ENCODE results near the gene PRDM1. TPM values are rescaled to one million over a fixed set of nuclear protein-coding genes. Genes with fewer than 3 reads are reported as not detected.

PRDM1 gene
- total RNA-seq, 4 donors from 2014 or later, result 6.4 to 57.8 (median 14.9) TPM

DNA sequence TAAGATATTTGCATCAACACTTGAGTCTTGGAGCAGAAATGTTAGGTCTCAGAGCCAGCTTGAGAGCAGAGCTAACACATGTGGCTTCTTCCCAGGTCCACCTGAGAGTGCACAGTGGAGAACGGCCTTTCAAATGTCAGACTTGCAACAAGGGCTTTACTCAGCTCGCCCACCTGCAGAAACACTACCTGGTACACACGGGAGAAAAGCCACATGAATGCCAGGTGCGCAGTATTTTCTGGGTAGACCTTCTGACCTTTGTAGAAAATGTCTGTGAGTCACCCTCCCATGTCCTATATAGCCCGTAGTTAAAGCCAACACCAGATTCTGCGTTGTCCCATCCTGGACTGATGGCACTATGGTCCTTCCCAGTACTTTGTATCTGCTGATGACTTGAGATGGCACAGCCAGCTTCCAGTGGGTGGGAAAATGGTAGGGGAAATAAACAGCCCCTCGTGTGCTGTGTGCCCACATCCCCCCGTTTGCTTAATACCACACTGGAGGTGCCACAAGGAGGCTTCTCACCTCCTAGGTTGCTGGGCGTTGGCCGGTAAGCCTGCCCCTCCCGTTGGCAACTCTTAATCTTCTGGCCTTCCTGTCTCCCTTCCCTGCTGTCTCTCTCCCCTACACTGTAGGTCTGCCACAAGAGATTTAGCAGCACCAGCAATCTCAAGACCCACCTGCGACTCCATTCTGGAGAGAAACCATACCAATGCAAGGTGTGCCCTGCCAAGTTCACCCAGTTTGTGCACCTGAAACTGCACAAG, 20.3 kb downstream of the PRDM1 start:
- H3K27ac ChIP-seq, result peak overlapping the region in 1 of 4 donors; percentile 4
- H3K27me3 ChIP-seq, result no peaks in the 10 kb centered on the region
- H3K4me3 ChIP-seq, result no peak overlapping the region
- H3K36me3 ChIP-seq, result peaks cover 0 to 32% (median 0%) of the 10 kb centered on the region in 3 donors
- DNase-seq, result no peak
- TF ChIP-seq, protein P1, sequence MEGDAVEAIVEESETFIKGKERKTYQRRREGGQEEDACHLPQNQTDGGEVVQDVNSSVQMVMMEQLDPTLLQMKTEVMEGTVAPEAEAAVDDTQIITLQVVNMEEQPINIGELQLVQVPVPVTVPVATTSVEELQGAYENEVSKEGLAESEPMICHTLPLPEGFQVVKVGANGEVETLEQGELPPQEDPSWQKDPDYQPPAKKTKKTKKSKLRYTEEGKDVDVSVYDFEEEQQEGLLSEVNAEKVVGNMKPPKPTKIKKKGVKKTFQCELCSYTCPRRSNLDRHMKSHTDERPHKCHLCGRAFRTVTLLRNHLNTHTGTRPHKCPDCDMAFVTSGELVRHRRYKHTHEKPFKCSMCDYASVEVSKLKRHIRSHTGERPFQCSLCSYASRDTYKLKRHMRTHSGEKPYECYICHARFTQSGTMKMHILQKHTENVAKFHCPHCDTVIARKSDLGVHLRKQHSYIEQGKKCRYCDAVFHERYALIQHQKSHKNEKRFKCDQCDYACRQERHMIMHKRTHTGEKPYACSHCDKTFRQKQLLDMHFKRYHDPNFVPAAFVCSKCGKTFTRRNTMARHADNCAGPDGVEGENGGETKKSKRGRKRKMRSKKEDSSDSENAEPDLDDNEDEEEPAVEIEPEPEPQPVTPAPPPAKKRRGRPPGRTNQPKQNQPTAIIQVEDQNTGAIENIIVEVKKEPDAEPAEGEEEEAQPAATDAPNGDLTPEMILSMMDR (IDR thresholded peaks at IDR 0.05), result no peak
- no peak for TF ChIP-seq POLR2A (IDR thresholded peaks at IDR 0.05)
- peaks cover 0 to 6% (median 0%) of the 10 kb centered on the region in 4 donors for H3K4me1 ChIP-seq
- no peaks in the 10 kb centered on the region for H3K9me3 ChIP-seq

DNA sequence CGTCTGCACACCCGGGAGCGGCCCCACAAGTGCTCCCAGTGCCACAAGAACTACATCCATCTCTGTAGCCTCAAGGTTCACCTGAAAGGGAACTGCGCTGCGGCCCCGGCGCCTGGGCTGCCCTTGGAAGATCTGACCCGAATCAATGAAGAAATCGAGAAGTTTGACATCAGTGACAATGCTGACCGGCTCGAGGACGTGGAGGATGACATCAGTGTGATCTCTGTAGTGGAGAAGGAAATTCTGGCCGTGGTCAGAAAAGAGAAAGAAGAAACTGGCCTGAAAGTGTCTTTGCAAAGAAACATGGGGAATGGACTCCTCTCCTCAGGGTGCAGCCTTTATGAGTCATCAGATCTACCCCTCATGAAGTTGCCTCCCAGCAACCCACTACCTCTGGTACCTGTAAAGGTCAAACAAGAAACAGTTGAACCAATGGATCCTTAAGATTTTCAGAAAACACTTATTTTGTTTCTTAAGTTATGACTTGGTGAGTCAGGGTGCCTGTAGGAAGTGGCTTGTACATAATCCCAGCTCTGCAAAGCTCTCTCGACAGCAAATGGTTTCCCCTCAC, 21.0 kb downstream of the PRDM1 start:
- TF ChIP-seq POLR2A (IDR thresholded peaks at IDR 0.05), result no peak
- TF ChIP-seq, protein P1 (IDR thresholded peaks at IDR 0.05), result no peak
- DNase-seq, result no peak
- peaks cover 0 to 32% (median 0%) of the 10 kb centered on the region in 3 donors for H3K36me3 ChIP-seq

DNA sequence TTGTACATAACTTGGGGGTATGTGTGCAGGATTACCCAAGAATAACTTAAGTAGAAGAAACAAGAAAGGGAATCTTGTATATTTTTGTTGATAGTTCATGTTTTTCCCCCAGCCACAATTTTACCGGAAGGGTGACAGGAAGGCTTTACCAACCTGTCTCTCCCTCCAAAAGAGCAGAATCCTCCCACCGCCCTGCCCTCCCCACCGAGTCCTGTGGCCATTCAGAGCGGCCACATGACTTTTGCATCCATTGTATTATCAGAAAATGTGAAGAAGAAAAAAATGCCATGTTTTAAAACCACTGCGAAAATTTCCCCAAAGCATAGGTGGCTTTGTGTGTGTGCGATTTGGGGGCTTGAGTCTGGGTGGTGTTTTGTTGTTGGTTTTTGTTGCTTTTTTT, 22.0 kb downstream of the PRDM1 start:
- TF ChIP-seq, protein P1 (IDR thresholded peaks at IDR 0.05), result no peak
- no peak for TF ChIP-seq POLR2A (IDR thresholded peaks at IDR 0.05)
- Histone ChIP-seq H3K9me3 (no peaks in the 10 kb centered on the region), H3K36me3 (peaks cover 0 to 32% (median 0%) of the 10 kb centered on the region in 3 donors), H3K27me3 (no peaks in the 10 kb centered on the region), H3K4me3 (no peak overlapping the region), H3K4me1 (peaks cover 0 to 4% (median 2%) of the 10 kb centered on the region in 4 donors), H3K27ac (no peak overlapping the region)
- DNase-seq, result no peak

More for the DNA sequence above, 21.0 kb downstream of the PRDM1 start:
- Histone ChIP-seq H3K4me1 (peaks cover 0 to 6% (median under 1%) of the 10 kb centered on the region in 4 donors), H3K27me3 (no peaks in the 10 kb centered on the region), H3K9me3 (no peaks in the 10 kb centered on the region), H3K4me3 (no peak overlapping the region), H3K27ac (no peak overlapping the region)

DNA sequence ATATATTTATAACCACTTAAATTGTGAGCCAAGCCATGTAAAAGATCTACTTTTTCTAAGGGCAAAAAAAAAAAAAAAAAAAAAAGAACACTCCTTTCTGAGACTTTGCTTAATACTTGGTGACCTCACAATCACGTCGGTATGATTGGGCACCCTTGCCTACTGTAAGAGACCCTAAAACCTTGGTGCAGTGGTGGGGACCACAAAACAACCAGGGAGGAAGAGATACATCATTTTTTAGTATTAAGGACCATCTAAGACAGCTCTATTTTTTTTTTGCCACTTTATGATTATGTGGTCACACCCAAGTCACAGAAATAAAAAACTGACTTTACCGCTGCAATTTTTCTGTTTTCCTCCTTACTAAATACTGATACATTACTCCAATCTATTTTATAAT, 22.9 kb downstream of the PRDM1 start:
- no peak overlapping the region for H3K27ac ChIP-seq
- TF ChIP-seq POLR2A (IDR thresholded peaks at IDR 0.05), result no peak
- TF ChIP-seq, protein P1 (IDR thresholded peaks at IDR 0.05), result no peak
- DNase-seq, result no peak
- H3K9me3 ChIP-seq, result no peaks in the 10 kb centered on the region
- H3K27me3 ChIP-seq, result no peaks in the 10 kb centered on the region
- H3K4me3 ChIP-seq, result no peak overlapping the region
- peaks cover 0 to 3% (median 0%) of the 10 kb centered on the region in 4 donors for H3K4me1 ChIP-seq
- H3K36me3 ChIP-seq, result peaks cover 0 to 32% (median 0%) of the 10 kb centered on the region in 3 donors

DNA sequence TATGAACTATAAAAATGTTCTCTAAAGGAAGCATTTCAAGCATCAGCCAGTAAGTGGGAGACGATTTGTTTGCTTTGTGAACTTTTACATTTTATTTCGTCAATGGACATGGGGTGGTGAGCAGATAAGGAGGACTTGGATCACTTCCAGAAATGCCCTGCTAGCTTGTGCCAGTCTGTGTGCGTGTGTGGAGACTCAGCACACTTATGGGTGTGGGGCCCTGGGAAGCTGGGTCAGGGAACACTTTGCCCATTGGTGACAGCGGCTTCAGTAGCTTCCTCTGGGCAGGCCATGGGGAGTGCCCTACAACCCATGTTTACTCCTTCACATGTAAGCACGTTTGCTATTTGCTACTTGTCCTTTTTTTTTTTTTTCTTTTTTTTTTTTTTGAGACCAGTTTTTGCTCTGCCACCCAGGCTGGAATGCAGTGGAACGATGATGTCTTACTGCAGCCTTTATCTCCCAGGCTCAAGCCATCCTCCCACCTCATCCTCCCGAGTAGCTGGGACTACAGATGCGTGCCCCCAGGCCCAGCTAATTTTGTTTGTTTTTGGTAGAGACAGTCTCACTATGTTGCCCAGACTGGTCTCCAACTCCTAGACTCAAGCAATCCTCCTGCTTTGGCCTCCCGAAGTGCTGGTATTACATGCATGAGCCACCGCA, 24.2 kb downstream of the PRDM1 start:
- H3K4me1 ChIP-seq, result peaks cover 0 to 6% (median 1%) of the 10 kb centered on the region in 4 donors
- no peak for DNase-seq
- H3K27me3 ChIP-seq, result no peaks in the 10 kb centered on the region
- H3K27ac ChIP-seq, result no peak overlapping the region
- TF ChIP-seq, protein P1 (IDR thresholded peaks at IDR 0.05), result no peak
- TF ChIP-seq POLR2A (IDR thresholded peaks at IDR 0.05), result no peak
- H3K36me3 ChIP-seq, result peaks cover 0 to 24% (median 0%) of the 10 kb centered on the region in 3 donors
- no peak overlapping the region for H3K4me3 ChIP-seq
- H3K9me3 ChIP-seq, result no peaks in the 10 kb centered on the region

Data from Peyer's patch (tissue), 4 donors.